AG09319 (cell line): Measurements from ENCODE around the gene GLIS2.

ENCODE experiments used
- DNase-seq: peaks from one replicate; pipeline ENCODE4 v3.0.0-alpha.2; 2010; ENCODE audit warnings: low read depth; ENCODE audit errors: extremely low read depth
- TF ChIP-seq, protein P1 (sequence below): IDR thresholded peaks from 2 replicates; pipeline ENCODE4 v1.5.1; 2011; ENCODE audit warnings: low read depth, mild to moderate bottlenecking, inconsistent platforms, low read length, moderate library complexity

GLIS2 gene

DNA sequence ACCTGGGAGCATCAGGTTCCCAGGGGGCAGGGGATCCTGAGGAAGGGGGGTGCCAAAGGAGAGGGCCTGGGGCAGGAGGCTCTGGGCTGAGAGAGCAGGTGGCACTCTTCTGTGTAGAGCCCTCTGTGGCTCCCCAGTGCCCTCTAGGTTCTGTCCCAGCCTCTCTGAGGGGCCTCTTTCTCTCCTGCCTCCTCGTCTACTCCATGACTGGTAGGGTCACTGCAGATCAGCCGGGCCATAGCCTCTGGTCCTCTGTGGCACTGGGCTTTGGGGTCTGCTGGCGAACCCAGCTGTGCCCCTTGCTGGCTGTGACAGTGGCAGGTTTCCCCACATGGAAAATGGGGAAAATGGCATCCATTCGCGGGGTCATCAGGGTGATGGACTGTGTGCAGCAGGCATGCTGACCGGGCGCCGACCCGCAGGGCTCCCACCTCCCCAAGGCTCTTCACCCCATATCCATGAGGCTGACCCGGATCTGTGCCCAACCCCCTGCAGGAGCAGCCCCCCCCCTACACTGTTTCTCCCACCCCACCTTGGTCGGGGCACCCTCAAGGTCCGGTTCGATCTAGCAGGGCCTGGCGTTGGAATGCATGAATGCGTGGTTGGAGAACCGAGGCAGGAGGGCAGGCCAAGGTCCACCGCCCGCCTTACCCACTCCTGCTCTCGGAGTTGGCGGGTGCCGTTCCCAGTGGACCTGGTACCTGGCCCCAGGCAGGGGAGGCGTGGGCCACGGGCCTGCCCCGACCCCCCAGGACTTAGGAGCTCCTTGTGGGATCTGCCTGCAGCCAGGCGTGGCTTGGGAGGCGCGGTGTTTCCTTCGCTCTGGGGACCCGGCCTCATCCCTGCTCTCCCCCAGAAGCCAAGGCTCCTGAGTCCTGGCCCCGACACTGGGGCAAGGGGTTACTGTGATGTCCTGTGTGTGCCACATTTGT lies 6.5 kb downstream of the GLIS2 start:
- DNase-seq, result no peak

DNA sequence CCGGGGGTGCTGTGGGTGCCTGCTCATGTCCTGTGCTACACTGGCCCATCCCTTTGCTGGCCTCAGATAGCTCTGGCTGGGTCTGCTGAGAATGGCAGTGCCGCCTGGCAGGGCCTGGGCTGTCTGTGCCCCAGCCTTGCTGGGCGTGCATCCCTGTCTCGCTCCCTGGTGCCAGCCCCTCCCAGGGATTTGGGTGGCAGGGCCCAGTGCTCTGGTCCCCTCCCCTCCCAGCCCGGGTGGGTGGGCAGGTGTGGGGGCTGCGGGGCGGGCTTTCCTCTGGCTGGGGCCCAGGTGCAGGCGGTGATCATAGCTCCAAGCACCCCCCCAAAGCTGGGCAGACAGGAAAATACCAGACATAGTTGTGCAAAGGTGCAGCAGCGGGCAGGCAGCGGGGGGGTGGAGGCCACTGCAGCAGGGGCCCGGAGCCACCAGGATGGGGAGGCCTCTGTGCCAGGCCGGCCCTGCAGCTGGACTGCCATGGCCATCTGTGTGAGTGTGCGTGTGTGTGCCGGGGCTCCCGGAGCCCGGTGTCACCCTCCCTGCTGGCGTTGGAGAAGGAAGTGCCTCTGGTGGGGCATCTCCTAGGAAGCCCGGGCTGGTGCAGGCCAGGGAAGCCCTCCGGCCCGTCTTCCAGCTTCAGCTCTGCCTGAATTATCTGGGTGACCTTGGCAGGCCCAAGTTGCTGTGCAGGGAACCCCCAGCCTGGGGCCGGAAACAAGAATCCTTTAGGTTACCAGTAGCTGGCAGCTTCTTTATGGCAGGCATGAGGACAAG lies 7.4 kb downstream of the GLIS2 start:
- no peak for DNase-seq
- TF ChIP-seq, protein P1, sequence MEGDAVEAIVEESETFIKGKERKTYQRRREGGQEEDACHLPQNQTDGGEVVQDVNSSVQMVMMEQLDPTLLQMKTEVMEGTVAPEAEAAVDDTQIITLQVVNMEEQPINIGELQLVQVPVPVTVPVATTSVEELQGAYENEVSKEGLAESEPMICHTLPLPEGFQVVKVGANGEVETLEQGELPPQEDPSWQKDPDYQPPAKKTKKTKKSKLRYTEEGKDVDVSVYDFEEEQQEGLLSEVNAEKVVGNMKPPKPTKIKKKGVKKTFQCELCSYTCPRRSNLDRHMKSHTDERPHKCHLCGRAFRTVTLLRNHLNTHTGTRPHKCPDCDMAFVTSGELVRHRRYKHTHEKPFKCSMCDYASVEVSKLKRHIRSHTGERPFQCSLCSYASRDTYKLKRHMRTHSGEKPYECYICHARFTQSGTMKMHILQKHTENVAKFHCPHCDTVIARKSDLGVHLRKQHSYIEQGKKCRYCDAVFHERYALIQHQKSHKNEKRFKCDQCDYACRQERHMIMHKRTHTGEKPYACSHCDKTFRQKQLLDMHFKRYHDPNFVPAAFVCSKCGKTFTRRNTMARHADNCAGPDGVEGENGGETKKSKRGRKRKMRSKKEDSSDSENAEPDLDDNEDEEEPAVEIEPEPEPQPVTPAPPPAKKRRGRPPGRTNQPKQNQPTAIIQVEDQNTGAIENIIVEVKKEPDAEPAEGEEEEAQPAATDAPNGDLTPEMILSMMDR, result no peak

More for the DNA sequence above, 6.5 kb downstream of the GLIS2 start:
- TF ChIP-seq, protein P1, result no peak

DNA sequence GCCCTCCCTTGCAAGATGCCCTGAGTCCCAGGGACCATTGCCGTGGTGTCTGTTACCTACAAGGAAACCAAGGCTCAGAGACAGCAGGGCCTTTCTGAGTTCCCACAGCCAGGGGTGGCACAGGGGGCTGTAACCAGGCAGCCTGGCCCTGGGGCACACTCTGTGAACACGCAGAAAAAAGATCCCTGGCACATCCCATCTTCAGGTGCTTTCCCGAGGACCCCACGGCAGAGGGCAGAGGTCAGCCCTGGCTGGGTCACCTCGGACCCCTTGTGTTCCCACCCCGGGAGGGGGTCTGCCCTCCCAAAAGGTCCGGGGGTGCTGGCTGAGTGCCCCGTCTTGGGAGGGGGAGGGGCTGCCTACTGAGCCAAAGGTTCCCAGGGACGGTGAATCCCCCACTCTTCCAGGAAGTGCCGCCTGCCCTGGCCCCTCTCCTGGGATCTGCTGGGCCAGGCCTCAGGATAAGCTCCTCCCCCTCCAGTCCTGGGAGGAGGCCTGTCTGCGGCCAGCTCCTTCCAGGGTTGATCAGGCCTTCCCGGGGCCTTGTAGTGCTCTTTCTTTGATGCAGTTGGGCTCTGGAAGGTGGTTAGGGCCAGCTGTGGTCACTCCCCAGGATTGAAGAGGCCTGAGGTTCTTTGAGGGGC lies 8.1 kb downstream of the GLIS2 start:
- TF ChIP-seq, protein P1, result no peak
- DNase-seq, result no peak

DNA sequence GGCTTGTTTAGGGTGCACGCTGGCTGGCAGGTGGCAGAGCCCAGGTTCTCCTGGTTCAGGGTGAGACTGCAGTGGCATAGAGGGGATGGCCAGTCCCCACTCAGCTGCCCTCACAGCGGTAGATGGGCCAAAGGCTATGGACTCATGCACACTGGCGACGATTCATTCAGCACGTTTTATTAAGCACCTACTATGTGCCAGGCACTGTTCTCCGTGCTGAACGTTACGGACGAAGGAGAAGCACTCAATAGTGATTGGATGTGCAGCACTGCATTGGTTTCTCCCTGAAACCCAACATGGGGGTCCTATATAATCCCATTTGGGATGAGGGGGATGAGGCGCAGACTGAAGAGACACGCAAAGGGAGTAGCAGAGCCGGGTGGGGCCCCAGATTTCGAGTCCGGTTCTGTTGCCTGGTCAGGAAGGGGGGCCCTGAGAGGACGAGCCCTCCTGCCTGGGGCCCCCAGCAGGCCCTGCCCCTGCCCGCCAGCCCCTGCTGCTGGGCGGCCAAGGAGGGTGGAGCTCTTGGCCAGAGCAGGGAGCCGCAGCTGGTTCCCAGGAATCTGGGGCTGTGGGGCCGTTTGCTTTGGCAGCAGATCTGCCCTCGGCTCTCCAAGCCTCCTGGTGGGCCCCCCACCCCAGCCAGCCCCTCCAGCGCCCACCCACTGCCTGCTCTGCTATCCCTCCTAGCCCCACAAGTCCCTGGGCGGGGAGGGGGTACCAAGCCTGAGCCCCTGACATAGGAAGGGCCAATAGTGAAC lies 8.8 kb downstream of the GLIS2 start:
- DNase-seq, result no peak
- TF ChIP-seq, protein P1, result no peak

DNA sequence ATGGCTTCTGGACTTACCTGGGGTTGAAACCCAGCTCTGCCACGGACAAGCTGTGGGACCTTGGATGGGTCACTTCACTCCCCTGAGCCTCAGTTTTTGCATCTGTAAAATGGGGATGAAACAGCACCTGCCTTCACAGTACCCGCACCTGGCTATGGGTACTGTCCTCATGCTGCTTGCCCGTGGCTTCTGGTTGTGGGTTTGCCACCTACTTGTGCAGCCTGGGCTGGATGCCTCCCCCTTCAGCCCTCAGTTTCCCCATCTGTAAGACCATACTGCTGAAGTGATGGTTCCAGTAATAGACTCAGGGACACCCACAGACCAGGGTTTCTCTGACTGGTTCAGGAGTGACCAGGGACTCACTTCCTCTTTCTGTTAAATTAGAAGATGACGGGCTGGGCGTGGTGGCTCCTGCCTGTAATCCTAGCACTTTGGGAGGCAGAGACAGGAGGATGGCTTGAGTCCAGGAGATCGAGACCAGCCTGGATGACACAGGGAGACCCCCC lies 9.4 kb downstream of the GLIS2 start:
- no peak for DNase-seq

DNA sequence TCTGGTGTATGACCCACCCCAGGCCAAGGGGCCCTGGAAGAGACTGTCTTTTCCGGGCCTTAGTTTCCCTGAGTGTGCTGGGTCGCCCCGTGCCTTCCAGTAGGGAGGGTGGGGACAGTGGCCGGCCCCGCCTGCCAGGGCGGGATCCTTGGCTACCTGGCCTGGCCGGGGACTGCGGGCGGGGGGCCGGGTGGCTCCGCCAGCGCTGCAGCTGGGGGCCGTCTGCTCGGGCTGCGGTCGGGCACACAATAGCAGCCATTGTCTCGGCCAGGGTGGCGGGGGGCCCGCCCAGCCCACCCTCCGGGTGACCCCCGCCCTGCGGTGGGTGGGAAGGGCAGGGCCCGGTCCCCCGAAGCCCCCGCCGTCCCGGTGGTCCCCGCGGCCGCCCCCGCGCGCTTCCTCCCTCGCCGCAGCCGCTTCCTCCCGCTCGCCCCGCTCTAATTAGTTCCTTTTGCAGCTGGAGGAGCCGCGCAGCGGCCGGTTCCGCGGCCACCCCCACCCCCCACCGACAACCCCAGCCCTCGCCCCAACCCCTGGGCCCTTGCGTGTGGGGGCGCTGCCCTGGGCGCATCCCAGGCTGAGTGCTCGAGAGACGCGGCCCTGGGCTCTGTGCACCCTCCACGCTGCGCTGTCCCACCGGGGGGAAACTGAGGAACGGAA lies 11.6 kb downstream of the GLIS2 start:
- no peak for DNase-seq
- TF ChIP-seq, protein P1, result no peak

More for the DNA sequence above, 9.4 kb downstream of the GLIS2 start:
- TF ChIP-seq, protein P1, result no peak
